Choroid plexus epithelial cell (primary cell): Measurements from ENCODE around the gene DMGDH.

ENCODE experiments used
- DNase-seq: peaks from one replicate; pipeline ENCODE4 v3.0.0-alpha.2; 2010; ENCODE audit warnings: low read depth
- H3K4me3 ChIP-seq: 2 replicates; pipeline ENCODE4 v1.5.1; 2011; ENCODE audit warnings: low read depth, mild to moderate bottlenecking, control low read depth, low read length, moderate library complexity
- CTCF ChIP-seq: conservative IDR thresholded peaks from 2 replicates; pipeline ENCODE4 v1.5.1; 2011; ENCODE audit warnings: low read depth, mild to moderate bottlenecking, control low read depth, inconsistent platforms, low read length, moderate library complexity

Gene DMGDH

GRCh38 chr5:79108086-79108485 lies 38.6 kb upstream of the DMGDH start:
- no peak for DNase-seq
- TF ChIP-seq CTCF = no peak
- H3K4me3 ChIP-seq = no peak overlapping the region

DNA sequence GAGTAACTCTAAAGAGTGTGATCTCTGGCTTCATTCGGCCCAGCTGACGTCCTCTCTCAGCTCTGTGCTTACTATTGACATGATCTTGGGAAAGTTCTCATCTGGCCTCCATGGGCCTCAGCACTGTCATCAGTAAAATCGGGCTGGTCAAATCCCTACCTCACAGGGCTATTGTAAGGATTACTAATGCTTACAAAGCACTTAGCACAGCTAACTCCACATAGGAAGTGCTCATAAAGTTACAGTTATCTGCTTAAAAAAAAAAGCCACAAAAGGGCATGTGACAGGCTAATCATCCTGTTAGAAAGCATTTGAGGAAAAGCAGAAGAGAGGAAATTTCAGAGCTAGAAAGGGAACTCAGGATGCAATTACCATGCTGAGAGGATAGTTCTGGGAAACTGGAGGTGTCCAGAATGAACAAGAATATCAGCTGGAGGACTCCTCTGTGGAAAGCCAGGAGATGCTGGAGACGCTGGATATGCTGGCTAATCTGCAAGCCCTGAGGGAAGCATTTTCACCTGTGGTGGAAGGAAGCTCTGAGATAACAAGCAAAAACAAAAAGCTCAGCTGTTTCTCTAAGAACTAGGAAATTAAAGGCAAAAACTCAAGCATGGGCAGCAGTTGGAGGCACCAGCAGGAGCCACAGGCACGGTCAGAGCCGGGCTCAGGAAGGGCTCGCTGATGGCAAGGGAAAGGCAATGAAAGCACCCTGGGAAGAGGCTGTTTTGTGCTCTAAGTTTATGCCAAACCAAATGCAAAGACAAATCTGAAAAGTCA lies 37.7 kb upstream of the DMGDH start:
- TF ChIP-seq CTCF = no peak
- no peak overlapping the region for H3K4me3 ChIP-seq

DNA sequence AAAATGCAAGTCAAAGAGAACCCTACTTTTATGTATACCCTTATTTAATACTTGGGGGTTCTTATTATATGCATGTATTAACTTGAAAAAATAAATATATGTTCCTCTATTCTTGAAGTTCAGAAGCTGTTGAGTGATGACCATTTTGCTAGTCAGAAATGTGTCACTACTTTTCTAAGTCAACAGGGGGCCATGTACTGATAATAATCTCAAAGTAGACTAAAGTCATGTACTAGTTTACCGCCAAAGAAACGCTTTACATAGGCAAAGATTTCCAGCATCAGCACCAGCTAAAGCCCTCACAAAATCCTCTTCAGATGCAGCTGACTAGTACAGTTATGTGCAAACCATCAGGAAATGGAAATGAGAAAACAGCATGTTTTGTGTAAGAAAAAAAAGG lies 36.4 kb upstream of the DMGDH start:
- DNase-seq = no peak
- TF ChIP-seq CTCF = no peak

More for the DNA sequence above, 37.7 kb upstream of the DMGDH start:
- DNase-seq = peak; percentile 20

DNA sequence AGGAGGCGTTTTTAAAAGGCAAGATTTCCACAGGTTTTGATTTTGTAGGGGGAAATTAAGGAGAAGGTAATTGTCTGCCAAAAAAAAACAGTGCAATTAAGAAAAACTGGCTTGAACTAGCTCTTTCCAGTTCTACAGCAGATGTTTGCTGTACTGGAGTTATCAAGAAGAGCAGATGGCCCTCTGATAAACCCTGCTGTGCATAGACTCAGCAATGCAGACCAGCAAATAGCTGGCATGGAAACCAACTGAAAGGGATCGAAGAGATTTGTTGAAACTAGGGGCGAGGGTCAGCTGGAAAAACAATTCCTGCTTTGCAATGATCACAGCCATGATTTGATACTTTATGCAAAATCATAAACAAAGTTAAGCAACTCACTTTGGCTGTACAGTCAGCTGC lies 24.3 kb upstream of the DMGDH start:
- DNase-seq = no peak
- TF ChIP-seq CTCF = no peak
- no peak overlapping the region for H3K4me3 ChIP-seq

More for the DNA sequence above, 36.4 kb upstream of the DMGDH start:
- no peak overlapping the region for H3K4me3 ChIP-seq

DNA sequence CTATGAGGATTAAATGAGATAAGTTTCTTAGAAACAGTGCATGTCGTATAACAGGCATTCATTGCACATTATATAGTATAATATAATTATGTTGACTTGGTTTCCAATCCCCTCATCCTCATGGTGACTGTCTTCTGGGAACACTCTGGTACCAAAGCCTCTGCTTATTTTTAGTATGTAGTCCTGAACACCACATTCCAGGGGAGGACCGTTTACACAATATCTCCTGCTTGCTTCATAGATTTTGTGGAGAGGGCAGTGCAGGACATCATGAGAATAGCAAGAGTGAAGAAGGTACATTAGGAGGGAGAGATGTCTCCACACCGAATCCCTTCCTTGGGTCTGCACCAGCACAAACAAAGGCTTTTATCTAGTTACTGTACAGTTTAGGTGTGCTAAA lies 21.6 kb upstream of the DMGDH start:
- no peak overlapping the region for H3K4me3 ChIP-seq
- DNase-seq = peak; percentile 13
- no peak for TF ChIP-seq CTCF

GRCh38 chr5:79088507-79088906 lies 19.0 kb upstream of the DMGDH start:
- no peak for DNase-seq
- TF ChIP-seq CTCF = no peak
- no peak overlapping the region for H3K4me3 ChIP-seq

DNA sequence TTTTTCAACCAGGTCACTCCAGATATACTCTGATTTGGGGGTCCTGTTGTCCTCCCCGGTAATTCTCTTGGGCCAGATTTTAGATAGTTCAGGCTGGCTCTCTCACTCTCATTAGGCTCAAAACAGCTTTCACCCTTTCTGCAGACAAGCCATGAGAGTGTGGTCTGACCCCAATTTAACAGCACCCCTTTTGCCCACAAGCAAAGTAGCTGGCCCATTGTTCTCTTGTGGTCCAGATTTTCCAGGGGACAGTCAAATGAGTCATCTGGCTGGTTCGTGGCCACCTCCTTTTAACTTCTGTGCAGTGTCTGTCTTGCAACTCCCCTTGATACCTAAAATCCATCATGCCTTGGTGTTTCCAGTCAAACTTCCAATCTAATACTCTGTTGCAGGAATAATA lies 16.6 kb upstream of the DMGDH start:
- DNase-seq = no peak
- no peak for TF ChIP-seq CTCF
- H3K4me3 ChIP-seq = no peak overlapping the region
